GM19455 (cell line): Measurements from ENCODE around the gene CCDC81.

Experiments used
- ATAC-seq: cut with Tn5 transposase; IDR thresholded peaks from one replicate; pipeline ENCODE4 v1.9.1; 2021; ENCODE audit not compliant: unreplicated experiment

Gene CCDC81

GRCh38 chr11:86438685-86439084, 64.0 kb downstream of the CCDC81 start:
- ATAC-seq: no peak

GRCh38 chr11:86440305-86440716, 65.6 kb downstream of the CCDC81 start:
- no peak for ATAC-seq

- ATAC-seq: no peak
Observed at GRCh38 chr11:86440843-86441242, 66.2 kb downstream of the CCDC81 start.

- ATAC-seq: no peak
Observed at GRCh38 chr11:86442420-86442819, 67.7 kb downstream of the CCDC81 start.

- ATAC-seq: no peak
Observed at GRCh38 chr11:86442827-86443226, 68.1 kb downstream of the CCDC81 start.

GRCh38 chr11:86443415-86443814, 68.7 kb downstream of the CCDC81 start:
- ATAC-seq: no peak

- ATAC-seq: no peak
Observed at GRCh38 chr11:86444981-86445380, 70.3 kb downstream of the CCDC81 start.

GRCh38 chr11:86446163-86446923, 71.7 kb downstream of the CCDC81 start:
- ATAC-seq: no peak

GRCh38 chr11:86446924-86447285, 72.2 kb downstream of the CCDC81 start:
- no peak for ATAC-seq

- no peak for ATAC-seq
Observed at GRCh38 chr11:86447763-86448480, 73.2 kb downstream of the CCDC81 start.

GRCh38 chr11:86449993-86450629, 75.4 kb downstream of the CCDC81 start:
- no peak for ATAC-seq

- no peak for ATAC-seq
Observed at GRCh38 chr11:86453290-86454030, 78.8 kb downstream of the CCDC81 start.

- peak; percentile 76 for ATAC-seq
Observed at GRCh38 chr11:86456075-86456939, 81.6 kb downstream of the CCDC81 start.

GRCh38 chr11:86458294-86459001, 83.8 kb downstream of the CCDC81 start:
- ATAC-seq: no peak

GRCh38 chr11:86459002-86459385, 84.3 kb downstream of the CCDC81 start:
- ATAC-seq: no peak

GRCh38 chr11:86459682-86460460, 85.2 kb downstream of the CCDC81 start:
- no peak for ATAC-seq

- ATAC-seq: no peak
Observed at GRCh38 chr11:86460461-86461385, 86.0 kb downstream of the CCDC81 start.

- ATAC-seq: no peak
Observed at GRCh38 chr11:86461892-86462291, 87.2 kb downstream of the CCDC81 start.
